Suppressor macrophage treated with lipopolysaccharide for 4 hours (primary cell): ENCODE results near the gene NT5C3B.
"Not testable (repeated sequence)": the region's sequence is repeated elsewhere in the genome, so short reads cannot be mapped to it uniquely, and the experiment has no call there.

Source experiments
- DNase-seq: peaks from one replicate; pipeline ENCODE4 v3.0.0-alpha.2; 2020

Gene NT5C3B

DNA sequence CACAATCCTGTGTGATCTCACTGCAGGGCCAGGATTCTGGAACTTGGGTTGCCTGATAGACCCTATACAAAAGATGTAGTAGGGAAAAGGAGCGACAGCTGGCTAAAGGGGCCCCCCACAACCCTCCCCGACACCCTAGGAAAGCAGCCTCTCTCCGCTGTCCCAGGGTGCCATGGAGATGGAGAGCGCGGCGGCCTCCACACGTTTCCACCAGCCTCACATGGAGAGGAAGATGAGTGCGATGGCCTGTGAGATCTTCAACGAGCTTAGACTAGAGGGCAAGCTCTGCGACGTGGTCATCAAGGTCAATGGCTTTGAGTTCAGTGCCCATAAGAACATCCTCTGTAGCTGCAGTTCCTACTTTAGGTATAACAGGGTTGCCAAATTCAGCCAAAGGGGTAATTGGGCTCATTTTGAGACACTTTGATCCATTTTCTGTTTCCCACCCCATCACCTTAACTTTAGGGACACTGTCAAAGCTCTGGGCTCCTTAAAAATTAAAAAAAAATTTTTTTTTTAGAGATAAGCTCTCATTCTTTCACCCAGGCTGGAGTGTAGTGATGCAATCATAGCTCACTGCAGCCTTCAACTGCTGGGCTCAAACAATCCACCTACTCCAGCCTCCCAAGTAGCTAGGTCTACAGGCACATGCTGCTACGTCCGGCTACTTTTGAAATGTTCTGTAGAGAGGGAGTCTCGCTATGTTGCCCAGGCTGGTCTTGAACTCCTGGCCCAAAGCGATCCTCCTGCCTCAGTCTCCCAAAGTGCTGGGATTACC, 1.9 kb upstream of the NT5C3B start, which contains the start of gene KLHL10:
TSS of gene KLHL10 (plus strand) at position 65 of the 778 bp plus-strand sequence. CDS start at position 173, 108 bp downstream.
- no peak for DNase-seq

DNA sequence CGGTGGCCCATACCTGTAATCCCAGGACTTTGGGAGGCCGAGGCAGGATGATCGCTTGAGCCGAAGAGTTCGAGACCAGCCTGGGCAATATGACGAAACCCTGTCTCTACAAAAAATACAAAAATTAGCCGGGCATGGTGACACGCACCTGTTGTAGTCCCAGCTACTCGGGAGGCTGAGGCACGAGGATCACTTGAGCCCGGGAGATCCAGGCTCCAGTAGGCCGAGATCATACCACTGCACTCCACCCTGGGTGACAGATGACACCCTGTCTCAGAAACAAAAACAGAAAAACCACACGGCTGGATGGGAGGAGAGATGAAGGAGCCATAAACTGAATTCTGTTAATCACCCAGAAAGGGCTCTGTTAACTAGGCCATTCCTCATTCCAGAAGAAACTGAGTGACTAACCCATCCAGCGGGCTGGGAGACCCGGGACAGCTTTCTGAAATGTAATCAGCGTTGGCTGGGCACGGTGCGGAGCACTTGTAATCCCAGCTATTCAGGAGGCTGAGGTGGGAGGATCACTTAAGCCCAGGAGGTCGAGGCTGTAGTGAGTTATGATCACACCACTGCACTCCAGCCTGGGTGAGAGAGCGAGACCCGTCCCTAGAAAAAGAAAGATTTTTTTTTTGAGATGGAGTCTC, 641 bp upstream of the NT5C3B start:
- DNase-seq: no peak

DNA sequence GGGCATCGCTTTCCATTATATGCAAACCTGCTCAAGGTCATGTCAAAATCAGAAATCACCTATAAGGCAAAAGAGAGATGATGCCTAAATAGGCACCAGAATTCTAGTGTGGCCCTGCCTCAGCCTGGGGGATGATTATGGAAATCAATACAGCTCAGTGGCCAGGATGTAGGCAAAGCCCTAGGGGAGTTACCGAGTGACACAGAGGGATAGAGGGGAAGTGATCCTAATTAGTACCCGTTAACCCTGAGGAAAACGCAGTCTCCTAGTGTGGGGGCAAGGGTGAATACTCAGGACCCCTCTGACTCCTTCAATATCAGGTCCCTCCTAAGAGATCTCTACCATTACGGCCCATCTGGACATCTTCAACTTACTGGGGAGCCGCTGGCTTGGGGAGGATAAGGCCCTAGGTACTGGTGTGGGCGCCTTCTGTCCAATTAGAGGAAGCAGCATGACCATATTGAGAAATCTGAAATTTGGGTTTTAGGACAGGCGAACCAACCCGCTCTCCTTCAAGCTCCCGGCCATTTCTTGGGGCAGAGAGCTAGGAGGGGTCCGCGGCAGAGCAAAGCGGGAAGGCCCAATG, 725 bp downstream of the NT5C3B start:
- peak; percentile 24 for DNase-seq

DNA sequence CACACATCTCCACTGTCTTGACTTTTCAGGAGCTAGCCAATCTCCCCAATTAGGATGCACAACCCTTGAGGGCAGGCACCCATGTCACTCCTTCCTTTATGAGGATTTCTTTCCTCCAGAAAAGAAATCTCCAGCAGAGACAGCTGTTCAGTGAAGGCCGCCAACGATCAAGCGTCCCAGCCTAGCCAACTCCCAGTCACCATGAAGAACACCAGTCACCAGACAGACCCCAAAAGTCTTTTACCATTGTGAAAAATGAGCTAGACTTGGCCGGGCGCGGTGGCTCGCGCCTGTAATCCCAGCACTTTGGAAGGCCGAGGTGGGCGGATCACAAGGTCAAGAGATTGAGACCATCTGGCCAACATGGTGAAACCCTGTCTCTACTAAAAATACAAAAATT, 6.1 kb downstream of the NT5C3B start:
- not testable (repeated sequence) for DNase-seq

DNA sequence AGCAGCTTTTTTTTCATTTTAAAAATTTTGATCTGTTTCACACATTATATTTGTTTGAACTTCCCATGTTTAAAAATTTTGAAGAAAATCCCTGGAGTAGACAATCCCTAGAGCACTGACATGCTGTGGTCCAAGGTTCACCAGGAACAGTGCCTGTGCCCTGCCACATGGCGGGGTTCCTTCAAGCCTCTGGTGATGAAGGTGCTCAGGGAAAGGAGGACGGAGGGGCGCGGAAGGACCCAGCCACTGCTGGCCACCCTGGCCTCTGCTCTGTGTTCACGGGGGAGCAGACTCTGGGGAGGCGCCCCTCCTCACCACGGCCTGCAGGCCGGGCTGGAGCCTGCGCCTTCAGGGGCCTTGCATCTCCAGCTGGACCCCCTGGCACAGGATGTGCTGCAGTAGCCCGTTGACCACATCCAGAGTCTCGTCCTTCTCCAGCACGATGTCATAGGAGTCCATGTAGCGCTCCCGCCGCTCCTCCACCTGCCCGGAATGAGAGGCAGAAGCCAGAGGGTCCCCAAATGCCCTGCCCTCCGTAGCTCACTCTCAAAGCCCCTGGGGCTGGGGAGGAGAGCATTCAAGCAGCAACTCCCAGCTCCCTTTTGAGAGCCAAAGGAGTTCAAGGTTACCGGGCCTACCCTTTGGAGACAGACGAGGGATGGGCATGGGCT, 10.7 kb downstream of the NT5C3B start:
- no peak for DNase-seq

DNA sequence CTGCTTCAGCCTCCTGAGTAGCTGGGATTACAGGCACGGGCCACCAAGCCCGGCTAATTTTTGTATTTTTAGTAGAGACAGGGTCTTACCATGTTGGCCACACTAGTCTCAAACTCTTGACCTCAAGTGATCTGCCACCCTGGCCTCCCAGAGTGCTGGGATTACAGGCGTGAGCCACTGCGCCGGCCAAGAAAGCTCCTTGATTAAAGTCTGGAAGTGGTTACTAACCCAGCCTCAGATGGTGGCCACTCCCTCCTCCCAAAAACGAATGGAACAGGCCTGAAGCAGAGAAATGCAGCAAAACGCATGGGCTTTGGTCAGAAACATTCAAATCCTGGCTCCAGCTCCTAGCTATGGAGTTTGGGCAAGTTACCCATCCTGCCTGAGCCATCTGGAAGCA, 11.9 kb downstream of the NT5C3B start:
- DNase-seq: no peak

DNA sequence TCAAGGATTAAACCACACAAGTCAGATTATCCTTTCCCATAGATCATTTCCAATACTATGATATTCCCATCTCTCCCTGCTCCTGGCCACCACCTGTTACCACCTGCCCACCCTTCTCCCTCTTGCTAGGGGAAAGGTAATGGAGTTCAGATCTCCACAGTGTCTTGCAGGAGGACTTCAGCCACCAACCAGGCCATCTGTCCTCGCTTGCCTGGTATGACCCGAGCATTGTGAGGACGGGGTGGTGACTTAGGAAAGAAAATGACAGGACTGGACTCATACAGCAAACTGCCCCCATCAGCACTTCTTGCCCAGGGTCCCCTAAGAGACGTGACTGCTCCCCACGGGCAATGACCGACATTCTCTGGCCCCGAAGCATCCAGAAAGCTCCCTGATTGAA, 12.5 kb downstream of the NT5C3B start:
- DNase-seq: no peak

DNA sequence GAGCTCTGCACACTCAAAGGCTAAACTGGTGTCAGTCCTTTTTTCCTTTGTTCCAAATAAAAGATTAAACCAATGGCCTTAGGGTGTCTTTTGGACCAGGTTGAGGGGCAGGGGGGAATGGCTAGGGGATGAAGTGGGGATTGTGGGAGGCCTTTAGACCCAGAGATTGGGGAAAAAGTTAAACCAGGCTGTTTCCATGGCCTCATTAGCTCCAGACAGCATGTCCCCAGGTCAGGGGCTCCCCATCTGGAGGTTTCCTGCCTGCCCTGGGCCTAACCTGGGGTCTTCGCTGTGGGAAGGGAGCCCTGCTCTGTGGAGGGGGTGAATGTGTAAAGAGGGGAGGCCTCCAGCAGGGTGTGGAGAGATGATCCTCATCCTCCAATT, 12.9 kb downstream of the NT5C3B start:
- no peak for DNase-seq

DNA sequence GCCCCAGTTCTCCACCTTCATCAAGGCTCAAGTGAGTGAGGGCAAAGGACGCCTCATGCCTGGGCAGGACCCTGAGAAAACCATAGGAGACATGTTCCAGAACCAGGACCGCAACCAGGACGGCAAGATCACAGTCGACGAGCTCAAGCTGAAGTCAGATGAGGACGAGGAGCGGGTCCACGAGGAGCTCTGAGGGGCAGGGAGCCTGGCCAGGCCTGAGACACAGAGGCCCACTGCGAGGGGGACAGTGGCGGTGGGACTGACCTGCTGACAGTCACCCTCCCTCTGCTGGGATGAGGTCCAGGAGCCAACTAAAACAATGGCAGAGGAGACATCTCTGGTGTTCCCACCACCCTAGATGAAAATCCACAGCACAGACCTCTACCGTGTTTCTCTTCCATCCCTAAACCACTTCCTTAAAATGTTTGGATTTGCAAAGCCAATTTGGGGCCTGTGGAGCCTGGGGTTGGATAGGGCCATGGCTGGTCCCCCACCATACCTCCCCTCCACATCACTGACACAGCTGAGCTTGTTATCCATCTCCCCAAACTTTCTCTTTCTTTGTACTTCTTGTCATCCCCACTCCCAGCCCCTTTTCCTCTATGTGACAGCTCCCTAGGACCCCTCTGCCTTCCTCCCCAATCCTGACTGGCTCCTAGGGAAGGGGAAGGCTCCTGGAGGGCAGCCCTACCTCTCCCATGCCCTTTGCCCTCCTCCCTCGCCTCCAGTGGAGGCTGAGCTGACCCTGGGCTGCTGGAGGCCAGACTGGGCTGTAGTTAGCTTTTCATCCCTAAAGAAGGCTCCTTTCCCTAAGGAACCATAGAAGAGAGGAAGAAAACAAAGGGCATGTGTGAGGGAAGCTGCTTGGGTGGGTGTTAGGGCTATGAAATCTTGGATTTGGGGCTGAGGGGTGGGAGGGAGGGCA, 13.6 kb downstream of the NT5C3B start:
- DNase-seq: no peak

DNA sequence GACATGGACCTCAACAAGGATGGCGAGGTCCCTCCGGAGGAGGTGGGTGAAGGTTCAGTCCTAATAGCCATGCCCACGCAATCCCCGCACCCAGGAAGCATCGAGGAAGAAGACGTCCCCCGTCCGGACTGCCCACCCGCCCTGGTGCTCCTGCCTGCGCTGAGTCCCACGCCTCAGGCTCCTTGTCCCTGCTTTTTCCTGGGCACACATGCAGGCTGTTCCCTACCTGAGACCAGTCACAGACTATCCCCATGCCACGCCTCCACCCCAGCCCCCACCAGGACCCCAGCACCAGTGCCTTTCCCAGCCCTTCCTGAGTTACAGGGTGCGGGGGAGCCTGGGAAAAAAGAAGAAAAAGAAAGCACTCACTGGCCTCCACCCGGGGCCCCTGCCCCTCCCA, 14.3 kb downstream of the NT5C3B start:
- DNase-seq: no peak

DNA sequence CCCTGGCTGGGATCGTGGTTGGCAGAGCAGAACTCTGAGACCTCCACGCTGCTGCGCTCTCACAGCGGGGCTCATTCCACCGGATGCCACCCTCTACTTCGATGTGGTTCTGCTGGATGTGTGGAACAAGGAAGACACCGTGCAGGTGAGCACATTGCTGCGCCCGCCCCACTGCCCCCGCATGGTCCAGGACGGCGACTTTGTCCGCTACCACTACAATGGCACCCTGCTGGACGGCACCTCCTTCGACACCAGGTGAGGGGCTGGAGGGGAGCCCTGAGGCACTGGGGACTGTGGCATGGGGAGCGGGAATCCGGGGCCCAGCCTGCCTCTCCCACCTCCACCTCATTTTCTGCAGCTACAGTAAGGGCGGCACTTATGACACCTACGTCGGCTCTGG, 18.0 kb downstream of the NT5C3B start:
- DNase-seq: no peak

DNA sequence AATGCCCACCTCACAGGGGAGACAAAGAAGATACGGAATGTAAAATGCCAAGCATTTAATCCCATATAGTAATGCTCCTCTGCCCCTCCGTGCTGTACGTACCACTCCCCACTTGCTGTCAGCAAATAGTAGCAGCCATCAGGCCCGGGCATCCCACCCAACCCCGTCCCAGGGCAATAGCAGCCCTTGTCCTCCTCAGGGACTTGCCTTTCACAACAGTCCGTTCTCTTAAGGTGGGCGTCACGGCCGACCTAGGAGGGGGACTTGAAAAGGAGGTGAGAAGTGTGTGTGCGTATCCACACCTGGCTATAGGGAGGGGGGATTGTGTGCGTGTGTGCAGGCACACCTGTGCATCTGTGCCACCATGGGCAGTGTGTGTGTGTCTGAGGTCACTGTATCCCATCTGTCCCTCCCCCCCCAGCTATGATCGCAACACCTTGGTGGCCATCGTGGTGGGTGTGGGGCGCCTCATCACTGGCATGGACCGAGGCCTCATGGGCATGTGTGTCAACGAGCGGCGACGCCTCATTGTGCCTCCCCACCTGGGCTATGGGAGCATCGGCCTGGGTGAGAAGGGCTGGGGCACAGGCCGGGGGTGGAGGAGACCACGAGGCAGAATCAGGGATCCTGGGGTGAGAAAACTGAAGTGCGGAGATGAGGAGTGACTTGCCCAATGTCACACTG, 19.3 kb downstream of the NT5C3B start:
- no peak for DNase-seq

DNA sequence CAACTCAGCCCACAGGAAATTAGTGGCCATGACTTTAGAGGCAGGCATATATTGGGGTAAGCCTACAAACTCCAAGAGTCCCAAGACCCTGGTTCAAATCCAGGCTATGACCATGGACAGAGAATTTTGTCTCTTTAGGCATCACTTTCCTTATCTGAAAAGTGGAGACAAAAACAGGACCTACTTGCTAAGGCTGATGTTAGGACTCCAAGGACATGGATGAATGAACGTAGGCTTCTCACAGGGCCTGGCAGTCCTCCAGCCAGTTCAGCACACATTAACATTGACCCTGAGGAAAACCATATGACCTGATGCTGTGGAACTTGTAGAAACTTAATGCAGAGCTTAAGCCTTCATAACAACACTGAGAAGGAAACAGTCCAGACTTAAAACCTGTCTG, 21.8 kb downstream of the NT5C3B start:
- no peak for DNase-seq

DNA sequence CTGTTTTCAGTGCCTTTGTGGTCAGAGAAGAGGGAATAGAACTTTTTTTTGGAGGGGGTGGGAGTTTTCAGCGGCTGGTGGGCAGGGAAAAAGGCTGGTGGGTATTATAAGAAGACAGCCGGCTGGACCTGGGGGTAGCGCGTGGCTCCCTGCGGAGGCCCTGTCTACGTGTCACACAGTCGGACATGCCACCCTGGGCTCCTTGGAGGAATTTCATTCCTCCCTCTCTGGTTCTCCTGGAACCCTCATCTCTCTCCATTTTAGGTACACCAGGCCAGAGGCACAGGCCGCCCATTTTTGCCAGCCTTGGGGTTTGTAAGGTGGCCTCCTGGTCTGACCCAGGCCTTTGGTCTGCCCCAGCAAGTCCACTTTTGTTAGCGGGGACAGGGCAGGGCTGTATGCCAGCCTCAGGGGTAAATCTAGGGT, 22.3 kb downstream of the NT5C3B start:
- DNase-seq: no peak

DNA sequence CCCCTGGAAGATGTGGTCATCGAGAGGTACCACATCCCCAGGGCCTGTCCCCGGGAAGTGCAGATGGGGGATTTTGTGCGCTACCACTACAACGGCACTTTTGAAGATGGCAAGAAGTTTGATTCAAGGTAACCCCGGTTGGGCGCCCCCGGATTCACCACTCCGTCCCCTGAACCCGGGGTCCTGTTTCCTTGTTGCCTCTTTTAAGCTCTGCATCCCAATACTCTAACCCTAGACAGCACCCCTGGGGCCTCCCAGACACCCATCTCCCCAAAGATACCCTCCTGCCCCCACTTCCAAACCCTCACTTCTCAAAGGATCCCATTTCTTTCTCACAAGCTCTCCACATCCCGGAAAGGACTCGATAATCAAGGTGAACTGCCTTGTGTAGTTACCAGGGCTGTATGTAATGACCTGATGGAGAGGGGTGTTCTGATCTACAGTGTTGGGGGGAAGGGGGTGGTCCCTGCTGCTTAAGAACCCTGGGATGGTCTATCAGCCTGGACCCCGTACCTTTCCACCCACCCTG, 22.8 kb downstream of the NT5C3B start:
- no peak for DNase-seq

DNA sequence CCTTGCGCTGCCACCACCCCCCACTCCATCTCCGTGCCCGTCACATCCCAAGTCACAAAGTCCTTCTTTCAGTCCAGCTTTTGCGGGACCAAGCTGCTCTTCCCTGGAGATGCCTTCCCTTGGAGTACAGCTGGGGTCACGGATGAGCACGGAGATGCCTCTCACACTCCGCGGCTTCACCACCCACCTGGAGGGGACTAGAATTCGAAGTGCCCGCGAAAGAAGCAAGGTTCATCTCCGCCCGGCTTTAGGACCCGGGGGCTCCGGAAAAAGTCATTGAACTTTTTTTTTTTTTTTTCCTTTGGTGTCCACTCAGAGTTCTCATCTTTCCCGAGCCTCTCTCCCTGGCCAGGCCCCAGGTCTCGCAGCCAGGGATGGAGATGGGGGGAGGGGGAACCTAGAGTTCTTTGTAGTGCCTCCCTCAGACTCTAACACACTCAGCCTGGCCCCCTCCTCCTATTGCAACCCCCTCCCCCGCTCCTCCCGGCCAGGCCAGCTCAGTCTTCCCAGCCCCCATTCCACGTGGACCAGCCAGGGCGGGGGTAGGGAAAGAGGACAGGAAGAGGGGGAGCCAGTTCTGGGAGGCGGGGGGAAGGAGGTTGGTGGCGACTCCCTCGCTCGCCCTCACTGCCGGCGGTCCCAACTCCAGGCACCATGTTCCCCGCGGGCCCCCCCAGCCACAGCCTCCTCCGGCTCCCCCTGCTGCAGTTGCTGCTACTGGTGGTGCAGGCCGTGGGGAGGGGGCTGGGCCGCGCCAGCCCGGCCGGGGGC, 23.5 kb downstream of the NT5C3B start, which contains the start of gene FKBP10:
TSS of gene FKBP10 (plus strand) at position 624 of the 771 bp plus-strand sequence. CDS start at position 655, 31 bp downstream.
- no peak for DNase-seq

DNA sequence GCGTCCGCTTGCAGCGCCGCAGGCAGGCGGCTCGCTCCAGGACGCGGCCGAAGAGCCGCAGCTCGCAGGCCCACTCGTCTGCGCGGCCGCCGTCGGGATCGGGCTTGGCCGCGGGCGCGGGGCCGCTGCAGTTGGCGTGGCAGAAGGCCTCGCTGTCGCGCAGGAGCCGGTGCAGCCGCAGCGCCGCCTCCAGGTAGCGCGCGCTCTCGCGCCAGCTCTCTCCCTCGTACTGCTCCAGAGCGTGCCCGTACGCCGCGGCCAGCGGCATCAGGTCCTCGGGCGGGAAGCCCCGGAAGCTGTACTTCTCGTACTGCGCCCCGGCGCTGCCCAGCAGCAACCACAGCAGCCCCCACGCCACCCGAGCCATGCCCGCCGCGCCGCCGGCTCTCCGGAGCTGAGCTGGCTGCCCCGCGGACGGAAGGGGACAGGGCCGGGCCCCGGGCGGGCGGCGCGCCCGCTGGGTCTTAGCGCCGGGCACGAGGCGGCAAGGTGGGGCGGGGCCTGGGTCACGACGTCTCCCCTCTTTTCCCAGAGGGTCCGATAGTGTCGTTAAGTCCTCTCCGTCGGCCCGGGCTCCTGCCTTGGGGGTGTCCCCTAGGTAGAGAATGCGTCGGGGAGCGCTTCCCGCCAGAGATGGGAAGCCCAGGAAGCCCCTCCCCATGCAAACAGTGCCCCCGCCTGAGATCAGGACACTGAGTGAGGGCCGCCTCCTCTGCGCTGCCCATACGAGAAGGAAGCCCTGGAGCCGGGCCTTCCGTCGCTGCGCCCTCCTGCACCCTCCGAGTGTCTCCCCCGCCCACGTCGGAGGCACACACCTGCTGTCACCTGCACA, 24.3 kb downstream of the NT5C3B start, which contains the start of gene P3H4:
TSS of gene P3H4 (minus strand) at position 401 of the 832 bp plus-strand sequence. CDS start at position 367, 34 bp downstream.
- DNase-seq: peak; percentile 64

DNA sequence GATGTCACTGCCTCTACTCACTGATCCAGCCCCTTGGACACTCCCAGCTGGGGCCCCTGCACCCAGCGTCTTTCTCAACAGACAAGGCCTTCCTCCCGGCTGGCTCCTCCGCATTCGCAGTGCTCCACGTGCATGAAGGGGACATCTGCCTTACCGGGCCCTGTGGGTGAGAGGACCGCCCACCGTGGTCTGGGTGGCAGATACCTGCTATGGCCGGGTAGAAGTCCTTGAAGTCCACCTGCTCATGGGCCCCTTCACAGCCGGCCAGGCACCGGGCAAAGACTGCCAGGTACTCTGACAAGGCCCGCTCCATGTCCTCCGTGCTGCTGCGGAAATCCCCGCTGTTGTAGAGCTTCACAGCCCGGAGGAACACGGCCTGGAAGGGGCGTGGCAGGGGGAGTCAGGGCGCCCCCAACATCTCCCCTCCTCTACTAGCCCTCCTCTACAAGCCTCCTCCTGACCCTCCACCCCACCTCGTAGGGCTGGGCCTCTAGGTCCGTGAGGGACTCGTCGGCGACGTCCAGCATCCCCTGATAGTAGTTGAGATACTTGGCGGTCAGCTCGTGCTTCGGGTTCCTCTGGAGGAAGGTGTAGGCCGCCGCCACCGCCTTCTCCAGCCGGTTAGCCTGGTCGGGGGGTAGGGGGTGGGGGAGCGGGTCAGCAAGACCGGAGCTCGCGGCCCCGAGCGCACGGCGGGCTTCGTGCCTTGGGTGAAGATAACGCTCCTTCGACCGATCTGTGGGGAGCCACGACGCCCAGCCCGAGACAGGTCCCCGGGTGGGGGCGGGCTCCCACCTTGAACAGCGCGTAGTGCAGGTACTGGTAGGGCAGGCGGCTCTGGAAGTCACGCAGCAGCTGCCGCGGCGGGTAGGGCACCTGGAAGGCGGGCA, 25.1 kb downstream of the NT5C3B start:
- no peak for DNase-seq
